ENCODE results near the gene CASP1. TPM values are rescaled to one million over a fixed set of nuclear protein-coding genes. Genes with fewer than 3 reads are reported as not detected.

CASP1 gene
- total RNA-seq, 1 donor from 2014 or later = 106 TPM

DNA sequence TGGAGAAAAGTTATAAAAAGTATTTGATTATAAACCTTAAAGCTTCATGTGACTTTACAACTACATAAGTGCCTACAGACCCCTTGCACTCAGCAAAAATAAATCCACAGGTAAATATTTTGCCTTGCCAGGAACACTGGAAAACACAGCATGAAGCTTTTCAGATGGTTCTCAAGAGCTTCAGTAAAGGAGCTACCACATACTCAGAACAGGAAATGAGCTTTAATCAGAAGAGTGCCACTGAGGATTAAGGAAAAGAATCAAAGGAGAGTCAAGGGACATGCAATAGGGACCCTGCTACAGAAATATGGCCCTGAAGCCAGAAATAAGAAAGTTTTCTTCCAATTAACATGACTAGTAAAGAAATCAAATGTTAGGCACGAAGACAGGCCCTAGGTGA is 1.2 kb downstream of the CASP1 start:
- Histone ChIP-seq H3K9me3 (no peaks in the 10 kb centered on the region), H3K4me1 (peaks cover 8% of the 10 kb centered on the region), H3K27me3 (no peaks in the 10 kb centered on the region), H3K36me3 (peaks cover 27% of the 10 kb centered on the region), H3K27ac (peak overlapping the region; percentile 83), H3K4me3 (peak overlapping the region; percentile 52)
- DNase-seq (no peak), ATAC-seq (no peak)
- intact Hi-C loops (cut with DNase I) = no loop called here
- TF ChIP-seq, protein P1, sequence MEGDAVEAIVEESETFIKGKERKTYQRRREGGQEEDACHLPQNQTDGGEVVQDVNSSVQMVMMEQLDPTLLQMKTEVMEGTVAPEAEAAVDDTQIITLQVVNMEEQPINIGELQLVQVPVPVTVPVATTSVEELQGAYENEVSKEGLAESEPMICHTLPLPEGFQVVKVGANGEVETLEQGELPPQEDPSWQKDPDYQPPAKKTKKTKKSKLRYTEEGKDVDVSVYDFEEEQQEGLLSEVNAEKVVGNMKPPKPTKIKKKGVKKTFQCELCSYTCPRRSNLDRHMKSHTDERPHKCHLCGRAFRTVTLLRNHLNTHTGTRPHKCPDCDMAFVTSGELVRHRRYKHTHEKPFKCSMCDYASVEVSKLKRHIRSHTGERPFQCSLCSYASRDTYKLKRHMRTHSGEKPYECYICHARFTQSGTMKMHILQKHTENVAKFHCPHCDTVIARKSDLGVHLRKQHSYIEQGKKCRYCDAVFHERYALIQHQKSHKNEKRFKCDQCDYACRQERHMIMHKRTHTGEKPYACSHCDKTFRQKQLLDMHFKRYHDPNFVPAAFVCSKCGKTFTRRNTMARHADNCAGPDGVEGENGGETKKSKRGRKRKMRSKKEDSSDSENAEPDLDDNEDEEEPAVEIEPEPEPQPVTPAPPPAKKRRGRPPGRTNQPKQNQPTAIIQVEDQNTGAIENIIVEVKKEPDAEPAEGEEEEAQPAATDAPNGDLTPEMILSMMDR (IDR thresholded peaks at IDR 0.05) = no peak

DNA sequence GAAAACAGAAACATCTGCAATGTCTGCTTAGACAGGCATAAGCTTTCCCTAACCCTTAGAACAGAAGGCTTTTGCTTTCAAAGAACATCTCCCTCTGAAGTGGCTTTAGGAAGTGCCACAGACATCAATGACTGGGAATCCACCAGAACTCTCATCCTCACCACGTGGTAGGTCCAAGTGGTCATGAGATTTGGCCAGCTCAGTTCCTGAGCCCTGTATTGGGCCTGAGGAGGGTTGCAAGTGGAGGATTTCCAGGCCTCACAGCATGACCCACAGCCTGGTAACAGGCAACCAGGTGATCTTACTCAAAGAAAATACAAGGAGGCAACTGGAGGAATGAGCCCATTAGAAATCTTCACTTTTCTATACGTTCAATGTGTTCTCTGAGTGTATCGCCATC is 1.6 kb downstream of the CASP1 start:
- Histone ChIP-seq H3K4me1 (peaks cover 8% of the 10 kb centered on the region), H3K27ac (peak overlapping the region; percentile 83), H3K9me3 (no peaks in the 10 kb centered on the region), H3K36me3 (peaks cover 32% of the 10 kb centered on the region), H3K4me3 (peak overlapping the region; percentile 52), H3K27me3 (no peaks in the 10 kb centered on the region)
- TF ChIP-seq, protein P1 (IDR thresholded peaks at IDR 0.05) = no peak
- intact Hi-C loops (cut with DNase I) = no loop called here
- ATAC-seq = peak; percentile 77
- DNase-seq = no peak

DNA sequence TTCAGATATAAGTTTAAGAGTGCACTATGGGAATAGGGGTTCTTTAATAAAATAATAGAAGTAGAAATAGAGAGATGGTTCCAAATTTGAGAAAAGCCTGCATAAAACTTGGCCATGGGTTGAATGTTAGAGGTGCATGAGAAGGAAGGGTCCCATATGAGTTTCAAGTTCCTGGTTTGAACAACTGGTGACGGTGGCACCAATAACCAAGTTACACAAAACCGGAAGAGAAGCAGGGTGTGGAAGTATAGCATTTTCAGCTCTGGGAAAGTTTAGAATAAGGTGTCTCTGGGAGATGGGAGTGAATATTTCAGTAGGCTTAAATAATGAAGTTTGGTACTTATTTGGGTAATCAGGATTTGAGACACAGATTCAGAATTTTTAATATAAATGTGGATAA is 2.4 kb downstream of the CASP1 start:
- intact Hi-C loops (cut with DNase I) = no loop called here
- Histone ChIP-seq H3K4me3 (peak overlapping the region; percentile 52), H3K27ac (no peak overlapping the region), H3K27me3 (no peaks in the 10 kb centered on the region), H3K9me3 (no peaks in the 10 kb centered on the region), H3K4me1 (peaks cover 8% of the 10 kb centered on the region), H3K36me3 (peaks cover 38% of the 10 kb centered on the region)
- DNase-seq (no peak), ATAC-seq (peak; percentile 51)
- TF ChIP-seq, protein P1 (IDR thresholded peaks at IDR 0.05) = no peak

DNA sequence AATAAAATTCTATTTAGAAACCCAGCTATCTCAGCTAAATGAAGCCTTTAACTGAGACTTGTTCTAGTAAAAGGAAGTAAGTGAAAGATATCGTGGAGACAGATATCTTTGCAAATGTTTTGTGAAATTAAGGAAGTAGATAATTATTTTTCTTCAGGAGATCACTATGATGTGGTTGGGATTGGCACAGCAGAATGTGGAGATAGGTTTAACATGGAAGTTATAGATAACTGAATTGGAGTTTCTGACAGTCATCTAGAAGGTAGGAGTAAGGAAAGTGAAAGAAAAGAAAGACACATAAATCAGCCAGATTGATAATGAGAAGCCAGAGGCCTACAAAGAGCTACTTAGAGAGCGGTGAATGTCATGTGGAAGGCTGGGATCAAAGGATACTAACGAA is 7.3 kb downstream of the CASP1 start:
- no peak for ATAC-seq
- intact Hi-C loops (cut with DNase I) = no loop called here
- DNase-seq = no peak
- H3K9me3 ChIP-seq = no peaks in the 10 kb centered on the region
- H3K27ac ChIP-seq = no peak overlapping the region
- TF ChIP-seq, protein P1 (IDR thresholded peaks at IDR 0.05) = no peak
- H3K27me3 ChIP-seq = no peaks in the 10 kb centered on the region
- peaks cover 7% of the 10 kb centered on the region for H3K4me1 ChIP-seq
- H3K4me3 ChIP-seq = no peak overlapping the region
- peaks cover 61% of the 10 kb centered on the region for H3K36me3 ChIP-seq

DNA sequence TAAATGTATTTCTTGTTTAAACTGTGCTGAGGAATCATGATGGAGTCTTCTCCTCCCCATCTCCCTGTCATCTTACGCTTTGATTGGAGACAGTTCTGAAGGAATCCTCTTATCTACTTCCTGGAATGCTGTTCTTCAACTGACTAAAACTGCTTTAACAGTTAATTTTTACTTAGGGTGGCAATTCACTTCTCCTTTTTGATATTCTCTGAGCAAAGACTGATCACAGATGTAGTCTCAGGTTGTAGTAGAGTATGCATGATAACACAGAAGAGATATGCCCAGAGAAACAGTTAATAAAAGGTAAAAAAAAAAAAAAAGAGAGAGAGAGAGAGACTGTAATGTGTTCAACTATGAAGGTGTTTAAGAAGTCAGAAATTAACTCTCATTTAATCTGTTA is 10.6 kb downstream of the CASP1 start:
- TF ChIP-seq, protein P1 (IDR thresholded peaks at IDR 0.05) = no peak
- H3K27ac ChIP-seq = no peak overlapping the region
- ATAC-seq (no peak), DNase-seq (no peak)
- H3K36me3 ChIP-seq = peaks cover 40% of the 10 kb centered on the region
- no peaks in the 10 kb centered on the region for H3K27me3 ChIP-seq
- no peak overlapping the region for H3K4me3 ChIP-seq
- no peaks in the 10 kb centered on the region for H3K9me3 ChIP-seq
- peaks cover 9% of the 10 kb centered on the region for H3K4me1 ChIP-seq
- intact Hi-C loops (cut with DNase I) = no loop called here

DNA sequence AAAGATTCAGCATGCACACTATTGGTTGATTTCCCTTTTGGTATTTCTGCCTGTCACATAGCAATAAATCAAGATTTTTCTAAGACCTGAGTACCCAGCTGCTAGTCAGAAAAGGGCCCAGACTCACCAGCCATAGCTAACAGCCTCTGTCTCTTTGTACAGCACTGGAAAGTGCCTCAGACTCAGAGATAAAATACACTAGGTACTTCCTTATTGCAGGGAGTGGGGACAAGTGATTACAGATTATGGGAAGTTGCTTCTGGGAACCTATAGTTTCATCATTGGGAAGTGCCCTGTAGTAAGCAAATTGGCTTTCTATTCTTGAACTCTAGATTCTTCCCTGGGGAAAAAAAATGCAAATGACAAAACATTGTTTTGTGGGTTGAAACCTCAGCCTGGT is 11.9 kb downstream of the CASP1 start, which contains the start of gene CASP5:
Gene CASP5 (minus strand): TSS at position 166 of the 400 bp plus-strand sequence. CDS start 32 bp downstream, at position 134.
- Histone ChIP-seq H3K36me3 (peaks cover 26% of the 10 kb centered on the region), H3K4me3 (no peak within 1 kb of the TSS), H3K9me3 (no peaks in the 10 kb centered on the region), H3K27ac (no peak within 1 kb of the TSS), H3K27me3 (no peaks in the 10 kb centered on the region), H3K4me1 (peaks cover 9% of the 10 kb centered on the region)
- TF ChIP-seq, protein P1 (IDR thresholded peaks at IDR 0.05) = no peak
- DNase-seq = no peak
- ATAC-seq = peak; percentile 84
- intact Hi-C loops (cut with DNase I) = no loop called here

Measured in upper lobe of right lung (tissue), 1 donor.